NCI-H1694 (cell line): ENCODE data around the gene SLC7A9.

Experiments
- DNase-seq: peaks from one replicate; lab custom pipeline; 2025; lab: John Stamatoyannopoulos, UW

Gene SLC7A9

DNA sequence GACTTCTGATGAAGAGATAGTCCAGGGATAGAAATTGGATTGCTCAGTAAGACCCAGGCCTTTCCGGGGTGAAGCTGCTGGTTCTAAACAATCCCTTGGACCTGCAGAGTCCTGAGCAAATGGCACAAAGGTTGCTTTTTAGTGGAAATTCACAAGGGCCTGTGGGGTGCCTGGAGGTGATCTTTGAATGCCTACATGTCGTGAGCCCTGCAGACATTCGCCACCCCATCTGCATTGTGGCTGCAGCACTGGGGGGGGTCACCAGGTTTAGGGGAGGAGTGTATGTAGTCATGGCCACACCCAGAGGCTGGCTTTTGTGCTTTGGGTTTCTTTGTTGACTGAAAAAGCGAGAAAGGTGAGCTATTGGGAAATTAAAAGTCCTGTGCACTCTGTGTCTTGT lies 41.4 kb downstream of the SLC7A9 start:
- DNase-seq: no peak

GRCh38 chr19:32824916-32825608 lies 44.5 kb downstream of the SLC7A9 start:
- no peak for DNase-seq

GRCh38 chr19:32824191-32824751 lies 45.3 kb downstream of the SLC7A9 start:
- DNase-seq: no peak

GRCh38 chr19:32823747-32824102 lies 45.8 kb downstream of the SLC7A9 start:
- DNase-seq: no peak

GRCh38 chr19:32822916-32823746 lies 46.4 kb downstream of the SLC7A9 start:
- no peak for DNase-seq

DNA sequence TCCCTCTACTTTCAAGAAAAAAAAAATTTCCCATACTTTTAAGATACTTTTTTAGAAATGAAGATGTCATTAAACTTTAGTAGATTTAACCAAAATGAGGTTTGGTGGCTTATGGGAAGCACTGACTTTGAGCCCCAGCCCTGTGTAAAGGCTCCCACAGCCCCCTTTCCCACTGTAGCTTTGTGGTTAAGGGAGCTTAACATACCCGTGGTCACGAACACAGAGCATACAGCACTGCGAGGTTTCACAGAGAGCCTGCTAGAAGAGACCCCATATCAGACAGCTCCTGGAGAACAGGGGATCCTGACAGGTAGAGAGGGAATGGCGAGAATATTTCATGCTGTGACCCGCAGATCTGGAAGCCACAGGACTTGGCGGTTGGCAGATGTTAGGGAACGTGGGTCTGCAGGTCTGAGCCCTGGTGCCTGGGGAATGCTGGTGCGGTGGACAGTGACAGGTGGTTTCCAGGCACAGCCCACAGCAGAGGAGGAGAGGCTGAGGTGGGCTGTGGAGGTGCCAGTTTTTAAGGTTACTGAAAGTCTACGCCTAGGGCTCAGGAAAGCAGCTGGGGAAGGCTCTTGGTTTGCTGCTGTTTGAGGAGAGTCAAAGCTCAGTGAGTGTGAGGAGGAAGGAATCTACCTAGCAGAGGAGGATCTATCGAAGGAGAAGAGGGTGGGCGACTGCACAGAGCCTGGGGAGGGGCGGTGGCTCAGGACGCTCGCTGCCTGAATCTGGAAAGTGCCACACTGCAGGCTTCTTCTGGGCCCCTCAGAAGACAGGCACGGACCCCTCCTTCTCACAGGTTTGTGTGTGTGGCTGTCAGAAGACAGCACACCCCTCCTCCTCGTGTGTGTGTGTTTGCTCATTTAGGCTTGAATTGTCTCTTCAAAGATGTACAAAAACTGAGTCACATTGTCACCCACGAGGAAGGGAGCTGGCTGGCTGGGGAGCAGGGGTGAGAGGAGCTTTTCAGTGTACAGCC lies 49.9 kb downstream of the SLC7A9 start:
- no peak for DNase-seq

GRCh38 chr19:32818536-32818935 lies 51.0 kb downstream of the SLC7A9 start:
- no peak for DNase-seq

- no peak for DNase-seq
Measured at GRCh38 chr19:32817569-32818476, 51.7 kb downstream of the SLC7A9 start.

DNA sequence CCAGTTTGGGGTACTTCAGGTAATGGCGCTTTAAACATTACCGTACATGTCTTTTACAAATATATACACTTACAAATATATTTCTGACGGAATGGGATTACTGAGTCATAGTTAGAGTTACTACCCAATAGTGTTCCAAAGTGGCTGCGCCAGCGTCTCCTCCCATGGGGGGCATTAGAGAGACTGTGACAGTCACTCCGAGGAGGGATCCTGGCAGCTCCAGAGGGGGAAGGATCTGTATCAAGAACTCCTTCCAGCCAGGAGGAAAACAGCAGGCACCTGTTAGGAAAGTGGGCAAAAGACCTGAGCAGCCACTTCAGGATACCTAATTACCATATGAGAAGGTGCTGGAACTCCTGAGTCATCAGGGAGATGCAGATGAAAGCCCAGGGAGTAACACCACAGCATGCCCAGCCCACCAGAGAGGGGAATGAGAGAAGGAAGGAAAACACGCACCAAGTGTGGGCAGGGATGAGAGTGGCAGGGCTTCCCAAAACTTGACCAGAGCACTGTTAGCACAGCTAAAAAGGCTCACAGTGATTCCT lies 52.9 kb downstream of the SLC7A9 start:
- DNase-seq: no peak

DNA sequence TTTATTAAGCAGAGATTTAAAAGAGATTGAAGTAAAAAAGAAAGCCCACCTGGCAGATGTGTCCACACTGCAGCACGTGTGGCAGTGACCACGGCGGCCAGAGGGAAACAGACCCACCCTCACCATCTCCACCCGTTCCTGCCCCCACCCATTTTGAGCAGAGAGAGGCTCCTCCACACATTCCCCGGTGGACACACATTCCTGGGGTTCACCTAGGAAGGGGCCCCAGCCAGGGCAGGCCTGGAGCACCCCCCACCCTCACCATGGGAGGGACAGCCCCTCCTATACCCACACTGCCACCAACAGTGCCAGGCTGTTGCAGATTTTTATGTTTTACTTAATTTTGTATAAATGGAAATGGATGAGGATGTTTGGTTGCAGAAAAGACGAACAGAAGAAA lies 54.9 kb downstream of the SLC7A9 start:
- no peak for DNase-seq

GRCh38 chr19:32813862-32814425 lies 55.6 kb downstream of the SLC7A9 start:
- DNase-seq: no peak

- no peak for DNase-seq
Measured at GRCh38 chr19:32812571-32812970, 57.0 kb downstream of the SLC7A9 start.

DNA sequence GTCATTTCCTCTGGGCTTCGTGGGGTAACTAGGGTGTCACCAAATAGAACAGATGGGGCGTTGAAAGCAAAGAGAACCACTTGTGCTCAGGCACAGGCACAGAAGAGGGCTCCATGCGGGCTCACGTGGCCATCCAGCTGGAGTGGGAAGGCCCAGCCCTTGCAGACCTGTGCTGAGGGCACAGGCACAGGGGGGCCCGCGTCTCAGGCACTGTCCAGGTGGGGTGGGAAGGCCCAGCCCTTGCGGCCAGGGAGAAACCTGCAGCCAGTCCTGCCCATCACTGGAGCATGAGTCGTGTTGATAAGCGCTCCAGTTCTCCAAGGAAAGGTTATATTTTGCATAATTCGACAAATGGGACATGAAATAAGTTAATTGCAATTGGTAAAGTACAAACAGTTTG lies 57.5 kb downstream of the SLC7A9 start:
- DNase-seq: no peak

DNA sequence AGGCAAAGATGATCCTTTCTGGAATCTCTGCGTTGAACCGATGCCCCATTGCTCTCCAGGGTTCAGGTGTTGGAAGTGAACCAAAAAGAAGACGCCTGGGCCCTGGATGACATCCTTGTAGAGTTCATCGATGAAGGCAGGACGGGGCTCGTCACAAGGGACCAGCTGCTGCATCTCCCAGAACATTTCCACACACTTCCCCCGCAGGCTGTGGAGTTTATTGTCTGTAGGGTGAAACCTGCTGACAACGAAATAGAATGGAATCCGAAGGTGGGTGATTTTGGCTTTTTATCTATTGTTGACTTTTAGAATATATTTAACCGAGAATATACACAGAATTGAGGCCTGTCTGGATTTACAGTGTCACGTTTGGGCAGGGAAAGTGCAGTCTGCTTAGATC lies 58.4 kb downstream of the SLC7A9 start:
- DNase-seq: no peak

DNA sequence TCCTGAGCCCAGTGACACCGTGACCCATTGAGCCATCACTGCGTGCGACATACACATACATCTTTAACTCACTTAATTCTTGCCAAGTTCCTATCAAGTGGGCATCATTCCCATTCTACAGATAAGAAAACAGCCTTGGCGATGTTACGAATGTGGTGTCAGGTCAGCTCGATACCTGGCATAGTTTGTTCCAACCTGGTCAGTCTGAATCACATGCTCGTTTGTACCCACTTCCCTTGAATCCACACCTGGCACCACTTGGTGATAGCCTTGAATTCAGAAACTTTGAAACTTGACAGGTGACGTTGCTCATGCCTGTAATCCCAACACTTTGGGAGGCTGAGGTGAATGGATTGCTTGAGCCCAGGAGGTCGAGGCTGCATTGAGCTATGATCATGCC lies 59.1 kb downstream of the SLC7A9 start:
- DNase-seq: no peak

DNA sequence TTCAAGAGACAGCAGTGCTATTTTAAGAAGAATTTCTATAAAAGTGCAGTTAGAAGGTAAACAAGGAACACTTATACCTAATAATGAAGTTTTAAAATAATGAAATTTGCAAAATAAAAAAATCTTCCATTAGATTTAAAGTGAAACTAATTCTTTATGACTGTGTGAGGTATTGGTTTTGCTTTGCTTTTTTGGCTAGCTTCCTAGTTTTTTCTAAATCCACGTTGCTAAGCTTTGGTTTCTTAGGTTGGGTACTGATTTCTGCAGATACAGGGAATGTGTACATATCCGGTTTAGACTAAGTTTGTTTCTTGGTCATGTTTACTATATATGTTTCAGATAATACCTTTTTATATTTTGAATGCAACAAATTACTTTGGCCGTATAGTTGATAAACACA lies 59.8 kb downstream of the SLC7A9 start:
- DNase-seq: no peak

DNA sequence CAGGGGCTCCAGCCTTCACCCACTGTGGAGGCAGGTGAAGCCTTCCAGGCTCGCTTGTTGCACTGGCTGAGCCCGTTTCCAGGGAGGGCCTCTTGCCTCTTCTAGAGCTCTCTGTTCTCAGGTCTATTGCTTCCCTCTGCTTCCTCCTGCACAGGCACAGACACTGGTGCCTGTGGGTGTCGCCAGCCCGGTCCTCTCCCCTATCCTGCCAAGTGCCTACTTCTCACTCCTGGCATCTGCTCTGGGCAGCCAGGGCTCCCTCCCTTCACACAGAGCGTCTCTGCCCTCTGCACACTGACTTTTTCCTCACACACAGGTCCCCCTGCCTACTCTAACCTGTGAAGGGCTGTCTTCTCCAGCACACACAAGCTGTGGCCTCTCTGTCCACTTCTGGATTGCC lies 60.3 kb downstream of the SLC7A9 start:
- DNase-seq: no peak

DNA sequence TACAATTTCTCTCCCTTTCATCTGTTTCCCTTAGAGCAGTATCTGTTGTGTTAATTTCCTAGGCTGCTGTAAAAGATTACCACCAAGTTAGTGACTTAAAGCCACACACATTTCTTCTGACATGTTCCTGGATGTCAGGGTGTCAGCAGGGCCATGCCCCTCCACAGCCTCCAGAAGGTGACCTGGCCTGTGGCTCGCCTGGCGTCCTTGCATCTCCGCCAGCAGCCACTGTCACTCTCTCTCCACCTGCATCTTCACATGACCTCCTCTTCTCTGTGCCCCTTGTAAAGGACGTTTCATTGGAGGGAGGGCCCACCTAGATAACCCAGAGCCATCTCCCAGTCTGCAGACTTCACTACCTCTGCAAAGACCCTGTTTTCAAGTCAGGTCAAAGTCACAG lies 61.3 kb downstream of the SLC7A9 start:
- no peak for DNase-seq

- DNase-seq: no peak
Measured at GRCh38 chr19:32802840-32803239, 66.7 kb downstream of the SLC7A9 start.

DNA sequence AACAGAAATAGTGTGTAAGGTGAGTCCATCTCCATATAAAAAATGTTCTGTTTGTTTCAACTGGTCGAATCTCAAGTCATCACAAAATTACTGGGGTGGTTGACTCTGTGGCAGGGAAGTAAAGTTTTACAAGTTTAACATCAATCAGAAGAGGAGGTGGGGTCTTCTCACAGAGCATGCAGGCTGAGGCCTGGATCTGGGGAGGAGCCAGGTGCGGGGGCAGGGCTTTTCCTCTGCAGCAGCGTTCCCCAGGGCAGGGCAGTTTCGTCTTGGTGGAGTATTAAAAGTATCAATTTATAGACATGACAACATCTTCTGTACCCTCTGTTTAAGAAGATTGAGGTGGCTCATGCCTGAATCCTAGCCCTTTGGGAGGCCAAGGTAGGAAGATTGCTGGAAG lies 68.8 kb downstream of the SLC7A9 start:
- DNase-seq: no peak
